CD14-positive monocyte (primary cell): ENCODE data around the gene PTEN. TPM values are rescaled to one million over a fixed set of nuclear protein-coding genes. Genes with fewer than 3 reads are reported as not detected.

Experiments
- DNase-seq, 3 donors: peaks; one replicate each; pipeline ENCODE4 v3.0.0-alpha.2; 2011 to 2022
- H2AFZ ChIP-seq: 2 replicates; pipeline ENCODE4 v1.6.0; 2012; ENCODE audit warnings: mild to moderate bottlenecking, low read depth, low read length, inconsistent platforms; ENCODE audit not compliant: insufficient read depth, poor library complexity, severe bottlenecking
- H3K27ac ChIP-seq, 2 donors: 1 replicate in 1 of 2; 2 replicates in 1 of 2; pipeline ENCODE4 v1.5.1; 2012 to 2013; ENCODE audit warnings: low read length in 2 of 2, control low read depth in 1 of 2, inconsistent platforms in 1 of 2, low read depth in 1 of 2, mild to moderate bottlenecking in 1 of 2
- H3K27me3 ChIP-seq, 2 donors: one replicate each; pipeline versions ENCODE4 v1.6.0 to v1.6.1; 2011 to 2013; ENCODE audit warnings: low read length in 2 of 2; ENCODE audit not compliant: control insufficient read depth in 2 of 2, insufficient read depth in 2 of 2
- H3K36me3 ChIP-seq, 2 donors: replicated peaks in 1 of 2; 1 replicate in 1 of 2; 2 replicates in 1 of 2; pipeline versions ENCODE4 v1.5.1 to v1.6.1; 2012 to 2013; ENCODE audit warnings: low read length in 2 of 2, control low read depth in 1 of 2, inconsistent platforms in 1 of 2, mild to moderate bottlenecking in 1 of 2; ENCODE audit not compliant: insufficient read depth in 2 of 2, control insufficient read depth in 1 of 2
- H3K4me1 ChIP-seq, 2 donors: 1 replicate in 1 of 2; 2 replicates in 1 of 2; pipeline versions ENCODE4 v1.5.1 to v1.6.1; 2012 to 2013; ENCODE audit warnings: low read length in 2 of 2, control low read depth in 1 of 2, inconsistent platforms in 1 of 2, mild to moderate bottlenecking in 1 of 2, moderate library complexity in 1 of 2; ENCODE audit not compliant: insufficient read depth in 2 of 2, control insufficient read depth in 1 of 2
- H3K4me2 ChIP-seq: replicated peaks from 2 replicates; pipeline ENCODE3; 2012; ENCODE audit warnings: low read length, moderate library complexity, mild to moderate bottlenecking; ENCODE audit not compliant: poor library complexity, severe bottlenecking; ENCODE audit errors: extremely low read depth
- H3K4me3 ChIP-seq, 3 experiments: fragments of 200-600 bp in 1 of 3; sonication (generic) in 1 of 3; replicated peaks in 1 of 3; 1 replicate in 2 of 3; 2 replicates in 1 of 3; pipeline ENCODE4 v1.5.1; 2011 to 2013; ENCODE audit warnings: low read length in 3 of 3, mild to moderate bottlenecking in 3 of 3, control low read depth in 2 of 3, low read depth in 2 of 3, inconsistent platforms in 1 of 3, moderate library complexity in 1 of 3
- H3K79me2 ChIP-seq: 2 replicates; pipeline ENCODE4 v1.6.0; 2012; ENCODE audit warnings: mild to moderate bottlenecking, control low read depth, inconsistent platforms, low read length, moderate library complexity; ENCODE audit not compliant: insufficient read depth
- H3K9ac ChIP-seq: 2 replicates; pipeline ENCODE4 v1.6.0; 2017; ENCODE audit warnings: low read length, mild to moderate bottlenecking; ENCODE audit not compliant: insufficient read depth, poor library complexity, severe bottlenecking
- H3K9me3 ChIP-seq, 2 donors: replicated peaks in 1 of 2; 1 replicate in 1 of 2; 2 replicates in 1 of 2; pipeline versions ENCODE4 v1.5.1 to v1.6.1; 2012 to 2013; ENCODE audit warnings: low read length in 2 of 2, control low read depth in 1 of 2; ENCODE audit not compliant: control insufficient read depth in 1 of 2, insufficient read depth in 1 of 2
- H4K20me1 ChIP-seq: 2 replicates; pipeline ENCODE4 v1.6.0; 2012; ENCODE audit warnings: mild to moderate bottlenecking, low read length, control low read depth, moderate library complexity; ENCODE audit not compliant: insufficient read depth
- H3K27ac Mint-ChIP-seq, 7 donors: one replicate each; pipeline ENCODE4 v1.8.0; 2020; ENCODE audit warnings: mild to moderate bottlenecking in 7 of 7, mixed read lengths in 7 of 7, moderate library complexity in 6 of 7, inconsistent platforms in 2 of 7
- H3K27me3 Mint-ChIP-seq, 3 donors: one replicate each; pipeline ENCODE4 v1.8.0; 2021 to 2022; ENCODE audit warnings: low read depth in 3 of 3, mild to moderate bottlenecking in 3 of 3, mixed read lengths in 3 of 3, moderate library complexity in 3 of 3, inconsistent platforms in 1 of 3
- H3K36me3 Mint-ChIP-seq, 2 donors: one replicate each; pipeline ENCODE4 v1.8.0; 2020; ENCODE audit warnings: mixed read lengths in 2 of 2, inconsistent platforms in 1 of 2, mild to moderate bottlenecking in 1 of 2
- H3K4me1 Mint-ChIP-seq: one replicate; pipeline ENCODE4 v1.8.0; 2020; ENCODE audit warnings: mild to moderate bottlenecking, mixed read lengths
- H3K4me3 Mint-ChIP-seq, 2 donors: one replicate each; pipeline ENCODE4 v1.8.0; 2020; ENCODE audit warnings: mild to moderate bottlenecking in 2 of 2, mixed read lengths in 2 of 2, moderate library complexity in 1 of 2
- H3K9me3 Mint-ChIP-seq, 7 donors: one replicate each; pipeline ENCODE4 v1.8.0; 2020 to 2022; ENCODE audit warnings: mixed read lengths in 7 of 7, mild to moderate bottlenecking in 6 of 7, moderate library complexity in 6 of 7, inconsistent platforms in 2 of 7
- CTCF ChIP-seq: fragments of 200-600 bp; IDR thresholded peaks from one replicate; pipeline ENCODE4 v1.8.0; 2022; ENCODE audit warnings: antibody characterized with exemption, mild to moderate bottlenecking
- WGBS: methylation state at CpG from one replicate; pipeline ENCODE4 v1.1.5; 2013; ENCODE audit warnings: missing lambda C conversion rate; ENCODE audit not compliant: insufficient coverage; 5-methylcytosine and 5-hydroxymethylcytosine counted together
- intact Hi-C, 2 donors: fragments of 100-400 bp; cut with micrococcal nuclease; formaldehyde crosslinking; loops; one replicate each; pipeline versions ENCODE4 v1.15.0 to v1.15.1; 2023
- polyA plus RNA-seq, 3 donors: library from polyadenylated mRNA; depleted of rRNA in 1 of 3; unstranded in 2 of 3; stranded (reverse) in 1 of 3; fragments of 300-500 nt in 2 of 3; fragments of >200 nt in 1 of 3; fragmentation: Illumina TruSeq in 2 of 3; gene quantifications; 1 replicate in 2 of 3; 2 replicates in 1 of 3; pipeline ENCODE4 v1.2.3, GENCODE V29; 2012 to 2021

The PTEN gene
- polyA plus RNA-seq, 3 donors = 30.5 to 57.6 (median 37.7) TPM

GRCh38 chr10:87860816-87861403 is 2.5 kb upstream of the PTEN start:
- no peaks in the 10 kb centered on the region for H3K9me3 ChIP-seq
- intact Hi-C loops = loop anchor here (5.0 to 10.0 kb wide), 5 partner anchors 256 to 694 kb away; no protein-coding TSS in a partner anchor
- H2AFZ ChIP-seq = peak overlapping the region; percentile 93
- no peaks in the 10 kb centered on the region for H3K27me3 ChIP-seq
- H3K4me1 ChIP-seq = peaks cover 16 to 39% of the 10 kb centered on the region in 2 donors
- Mint-ChIP-seq H3K4me3 (peak overlapping the region; percentile 98 to 99), H3K4me1 (peaks cover 25% of the 10 kb centered on the region), H3K9me3 (peaks cover 0 to 5% (median 0%) of the 10 kb centered on the region in 7 donors), H3K27ac (peak overlapping the region; percentile 92 to 98 (median 97)), H3K36me3 (peaks cover 3% of the 10 kb centered on the region in 2 donors), H3K27me3 (no peaks in the 10 kb centered on the region)
- no CpG with 5 or more reads among the region's 4 CpGs for WGBS
- DNase-seq = no peak
- H3K79me2 ChIP-seq = peaks cover 28% of the 10 kb centered on the region
- H3K4me2 ChIP-seq = peak overlapping the region; percentile 97
- no peak for TF ChIP-seq CTCF
- H3K36me3 ChIP-seq = no peaks in the 10 kb centered on the region
- H4K20me1 ChIP-seq = peaks cover 19% of the 10 kb centered on the region
- peak overlapping the region; percentile 83 for H3K9ac ChIP-seq
- peak overlapping the region; percentile 81 to 97 (median 86) for H3K4me3 ChIP-seq
- peak overlapping the region; percentile 89 to 93 for H3K27ac ChIP-seq

- peaks cover 3 to 4% of the 10 kb centered on the region in 2 donors for H3K36me3 Mint-ChIP-seq
- peak overlapping the region; percentile 89 to 93 for H3K27ac ChIP-seq
- peaks cover 34% of the 10 kb centered on the region for H3K79me2 ChIP-seq
- peak overlapping the region; percentile 93 for H2AFZ ChIP-seq
- H3K4me1 ChIP-seq = peaks cover 16 to 39% of the 10 kb centered on the region in 2 donors
- WGBS = 1% methylated on average over 14 of the region's 16 CpGs
- peak overlapping the region; percentile 92 to 98 (median 97) for H3K27ac Mint-ChIP-seq
- no peaks in the 10 kb centered on the region for H3K9me3 ChIP-seq
- peak overlapping the region; percentile 83 for H3K9ac ChIP-seq
- H3K4me2 ChIP-seq = peak overlapping the region; percentile 97
- H3K4me3 ChIP-seq = peak overlapping the region; percentile 81 to 97 (median 86)
- no peaks in the 10 kb centered on the region for H3K27me3 Mint-ChIP-seq
- peaks cover 25% of the 10 kb centered on the region for H3K4me1 Mint-ChIP-seq
- H3K9me3 Mint-ChIP-seq = peaks cover 0 to 2% (median 0%) of the 10 kb centered on the region in 7 donors
- intact Hi-C loops = loop anchor here (5.0 to 10.0 kb wide), 5 partner anchors 256 to 693 kb away; no protein-coding TSS in a partner anchor
- H3K27me3 ChIP-seq = no peaks in the 10 kb centered on the region
- peaks cover 26% of the 10 kb centered on the region for H4K20me1 ChIP-seq
- peak; percentile 79 to 96 (median 84) for DNase-seq
- peak overlapping the region; percentile 98 to 99 for H3K4me3 Mint-ChIP-seq
- TF ChIP-seq CTCF = peak; percentile 26
- no peaks in the 10 kb centered on the region for H3K36me3 ChIP-seq
These were observed 1.9 kb upstream of the PTEN start for GRCh38 chr10:87861566-87861952.
